ENCODE results near the gene OR11A1.

DNA sequence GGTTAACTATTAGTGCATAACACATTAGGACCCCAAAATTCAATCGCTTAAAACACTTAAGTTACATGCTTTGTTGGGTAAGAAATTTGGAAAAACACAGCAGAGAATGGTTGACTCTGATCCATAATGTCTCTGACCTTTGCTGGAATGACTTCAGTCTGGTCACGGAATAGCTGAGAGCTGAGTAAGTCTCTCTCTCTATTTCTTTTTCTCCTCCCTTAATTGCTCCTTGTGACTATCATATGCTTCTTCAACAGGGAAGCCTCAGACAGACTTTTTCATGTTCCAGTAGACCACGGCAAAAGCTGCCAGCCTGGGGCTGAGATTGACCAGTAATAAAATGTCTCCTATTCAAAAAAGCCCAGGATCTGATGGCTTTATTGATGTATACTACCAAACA lies 37.4 kb downstream of the OR11A1 start:
- TF ChIP-seq EZH2 (IDR thresholded peaks at IDR 0.05; ENCODE audit: borderline replicate concordance) (no peak), EZH2phosphoT487 (IDR thresholded peaks at IDR 0.05; ENCODE audit: low read depth, severe bottlenecking, unreplicated experiment) (no peak)

Measured in hepatocyte (in vitro differentiated cells).